PFSK-1 (cell line): ENCODE measurements around the gene SLC9A9.

ENCODE experiments used
- POLR2AphosphoS5 ChIP-seq: IDR thresholded peaks from 2 replicates; pipeline ENCODE4 v1.6.1; 2012; ENCODE audit warnings: low read depth, mild to moderate bottlenecking, control low read depth, low read length, moderate library complexity
- REST ChIP-seq, 2 experiments: IDR thresholded peaks; 2 replicates each; pipeline versions ENCODE4 v1.6.1 to v1.8.0; 2011 to 2012; ENCODE audit warnings: low read depth in 2 of 2, low read length in 2 of 2, control low read depth in 1 of 2, inconsistent platforms in 1 of 2, mild to moderate bottlenecking in 1 of 2, moderate library complexity in 1 of 2; ENCODE audit not compliant: insufficient read depth in 1 of 2
- SIN3A ChIP-seq: IDR thresholded peaks from 2 replicates; pipeline ENCODE4 v1.6.1; 2012; ENCODE audit warnings: mild to moderate bottlenecking, low read length, moderate library complexity, borderline replicate concordance; ENCODE audit not compliant: insufficient read depth
- TAF1 ChIP-seq: IDR thresholded peaks from 2 replicates; pipeline ENCODE4 v1.6.1; 2012; ENCODE audit warnings: low read length, control low read depth, borderline replicate concordance; ENCODE audit not compliant: insufficient read depth

- TF ChIP-seq TAF1 (no peak), POLR2AphosphoS5 (no peak), SIN3A (no peak), REST (IDR thresholded peaks at IDR 0.05; ENCODE audit: insufficient read depth in 1 of 2, low read depth in 2 of 2, low read length in 2 of 2) (no peak)
These were observed 111.9 kb downstream of the SLC9A9 start for GRCh38 chr3:143736205-143736997.
